H1 (cell line): ENCODE data around the gene F8. TPM values are rescaled to one million over a fixed set of nuclear protein-coding genes. Genes with fewer than 3 reads are reported as not detected.
"Not testable (repeated sequence)": the region's sequence is repeated elsewhere in the genome, so short reads cannot be mapped to it uniquely, and the experiment has no call there.

Experiments
- CTCF ChIA-PET: fragments of 300-600 bp; sonication (Branson Sonifier 250); formaldehyde crosslinking; loops from one replicate; lab custom pipeline; 2021; ENCODE audit not compliant: partially characterized antibody; lab: Charles Lee
- POLR2A ChIA-PET: fragments of 300-600 bp; sonication (Branson Sonifier 250); formaldehyde crosslinking; loops from one replicate; lab custom pipeline; 2021; ENCODE audit warnings: inconsistent platforms; ENCODE audit not compliant: partially characterized antibody; lab: Charles Lee
- DNase-seq, 2 experiments: peaks; one replicate each; pipeline versions ENCODE4 v3.0.0 to v3.0.0-alpha.2; 2010 to 2022; ENCODE audit warnings: low spot score in 2 of 2, low read depth in 1 of 2, mixed read lengths in 1 of 2
- FAIRE-seq: peaks from 2 replicates; lab custom pipeline; 2011; peaks lifted over from hg19 to GRCh38; lab: Jason Lieb, UNC
- H2AFZ ChIP-seq: 2 replicates; pipeline ENCODE4 v1.8.1; 2012; ENCODE audit warnings: low read length, inconsistent platforms
- H2AK5ac ChIP-seq: 2 replicates; pipeline ENCODE4 v1.6.1; 2013; ENCODE audit warnings: low read depth, low read length
- H2BK120ac ChIP-seq: replicated peaks from 2 replicates; pipeline ENCODE3; 2013; ENCODE audit warnings: low read depth, low read length, inconsistent platforms
- H2BK12ac ChIP-seq: 2 replicates; pipeline ENCODE4 v1.6.1; 2013; ENCODE audit warnings: low read depth, low read length
- H2BK15ac ChIP-seq: 2 replicates; pipeline ENCODE4 v1.6.1; 2013; ENCODE audit warnings: low read length
- H2BK20ac ChIP-seq: 2 replicates; pipeline ENCODE4 v1.6.1; 2013; ENCODE audit warnings: low read length
- H2BK5ac ChIP-seq: 2 replicates; pipeline ENCODE4 v1.6.1; 2013; ENCODE audit warnings: low read depth, low read length
- H3K14ac ChIP-seq: 2 replicates; pipeline ENCODE4 v1.6.1; 2013; ENCODE audit warnings: inconsistent platforms; ENCODE audit not compliant: insufficient read length
- H3K18ac ChIP-seq: 2 replicates; pipeline ENCODE4 v1.6.1; 2013; ENCODE audit warnings: low read length; ENCODE audit errors: extremely low read depth
- H3K23ac ChIP-seq: 2 replicates; pipeline ENCODE4 v1.6.1; 2013; ENCODE audit warnings: inconsistent platforms; ENCODE audit not compliant: insufficient read length
- H3K23me2 ChIP-seq: 2 replicates; pipeline ENCODE4 v1.6.1; 2013; ENCODE audit warnings: low read depth, low read length
- H3K27ac ChIP-seq: 2 replicates; pipeline ENCODE4 v1.6.1; 2011; ENCODE audit warnings: low read depth, low read length, inconsistent platforms
- H3K27me3 ChIP-seq, 4 experiments: replicated peaks in 1 of 4; 1 replicate in 1 of 4; 2 replicates in 3 of 4; pipeline versions ENCODE4 v1.6.1 to v1.8.1; 2011 to 2013; ENCODE audit warnings: low read length in 3 of 4, mild to moderate bottlenecking in 3 of 4, inconsistent platforms in 2 of 4, mixed read lengths in 2 of 4, moderate library complexity in 1 of 4; ENCODE audit not compliant: control insufficient read depth in 3 of 4, insufficient read depth in 3 of 4; ENCODE audit errors: extremely low read depth in 1 of 4
- H3K36me3 ChIP-seq, 4 experiments: 2 replicates each; pipeline versions ENCODE4 v1.6.1 to v1.8.1; 2011 to 2013; ENCODE audit warnings: mild to moderate bottlenecking in 4 of 4, low read length in 3 of 4, moderate library complexity in 2 of 4, control low read depth in 1 of 4, inconsistent platforms in 1 of 4; ENCODE audit not compliant: insufficient read depth in 4 of 4, control insufficient read depth in 2 of 4
- H3K4ac ChIP-seq: replicated peaks from 2 replicates; pipeline ENCODE3; 2013; ENCODE audit warnings: low read length, low read depth, mixed read lengths, inconsistent platforms; ENCODE audit not compliant: insufficient read length
- H3K4me1 ChIP-seq, 4 experiments: replicated peaks in 1 of 4; 1 replicate in 1 of 4; 2 replicates in 3 of 4; pipeline versions ENCODE4 v1.6.1 to v1.8.1; 2011 to 2013; ENCODE audit warnings: low read length in 3 of 4, inconsistent platforms in 2 of 4, mixed read lengths in 1 of 4; ENCODE audit not compliant: insufficient read depth in 4 of 4, control insufficient read depth in 3 of 4
- H3K4me2 ChIP-seq, 2 experiments: 2 replicates each; pipeline versions ENCODE4 v1.6.1 to v1.8.1; 2011 to 2013; ENCODE audit warnings: low read depth in 2 of 2, low read length in 2 of 2, control low read depth in 1 of 2, inconsistent platforms in 1 of 2, mild to moderate bottlenecking in 1 of 2; ENCODE audit not compliant: insufficient read depth in 1 of 2
- H3K4me3 ChIP-seq, 4 experiments: fragments of 200-600, 300-600 bp in 1 of 4; sonication (generic), shearing (Covaris generic), sonication (Bioruptor Twin) in 1 of 4; 2 replicates each; pipeline versions ENCODE4 v1.5.1 to v1.8.1; 2011 to 2016; ENCODE audit warnings: low read length in 4 of 4, low read depth in 3 of 4, control low read depth in 2 of 4, inconsistent platforms in 2 of 4, mild to moderate bottlenecking in 2 of 4, mixed read lengths in 1 of 4, moderate library complexity in 1 of 4; ENCODE audit not compliant: insufficient read depth in 2 of 4; ENCODE audit errors: extremely low read depth in 1 of 4
- H3K56ac ChIP-seq: replicated peaks from 2 replicates; pipeline ENCODE3; 2013; ENCODE audit warnings: low read depth, mild to moderate bottlenecking, mixed read lengths, low read length, inconsistent platforms; ENCODE audit not compliant: insufficient read length
- H3K79me1 ChIP-seq: 2 replicates; pipeline ENCODE4 v1.6.1; 2013; ENCODE audit warnings: low read depth, low read length, control low read depth
- H3K79me2 ChIP-seq, 2 experiments: 2 replicates each; pipeline versions ENCODE4 v1.6.1 to v1.8.1; 2012 to 2013; ENCODE audit warnings: low read length in 2 of 2, mild to moderate bottlenecking in 2 of 2, inconsistent platforms in 1 of 2; ENCODE audit not compliant: insufficient read depth in 2 of 2, control insufficient read depth in 1 of 2
- H3K9ac ChIP-seq, 4 experiments: replicated peaks in 1 of 4; 1 replicate in 1 of 4; 2 replicates in 3 of 4; pipeline versions ENCODE4 v1.6.1 to v1.8.1; 2011 to 2013; ENCODE audit warnings: low read depth in 3 of 4, low read length in 3 of 4, control low read depth in 2 of 4, mild to moderate bottlenecking in 2 of 4, moderate library complexity in 2 of 4, inconsistent platforms in 1 of 4; ENCODE audit errors: extremely low read depth in 1 of 4
- H3K9me3 ChIP-seq, 2 experiments: 2 replicates each; pipeline versions ENCODE4 v1.6.1 to v1.8.1; 2012 to 2013; ENCODE audit warnings: mild to moderate bottlenecking in 2 of 2, moderate library complexity in 2 of 2, control low read depth in 1 of 2, inconsistent platforms in 1 of 2, low read depth in 1 of 2, low read length in 1 of 2, mixed read lengths in 1 of 2; ENCODE audit not compliant: insufficient read depth in 2 of 2
- H4K20me1 ChIP-seq, 2 experiments: replicated peaks in 1 of 2; 2 replicates each; pipeline versions ENCODE3 to v1.8.1; 2011 to 2013; ENCODE audit warnings: inconsistent platforms in 2 of 2, low read length in 2 of 2, mild to moderate bottlenecking in 1 of 2; ENCODE audit not compliant: insufficient read depth in 2 of 2, control insufficient read depth in 1 of 2
- H4K5ac ChIP-seq: 2 replicates; pipeline ENCODE4 v1.6.1; 2013; ENCODE audit warnings: low read length, low read depth, mixed read lengths, inconsistent platforms; ENCODE audit not compliant: insufficient read length
- H4K8ac ChIP-seq: 2 replicates; pipeline ENCODE4 v1.8.0; 2013; ENCODE audit warnings: mild to moderate bottlenecking, moderate library complexity, low read length, inconsistent platforms; ENCODE audit not compliant: insufficient read depth; ENCODE audit errors: extremely low read depth
- H4K91ac ChIP-seq: replicated peaks from 2 replicates; pipeline ENCODE3; 2013; ENCODE audit warnings: low read length, mixed read lengths, inconsistent platforms; ENCODE audit not compliant: insufficient read length
- WGBS, 2 experiments: shearing (Covaris generic) in 1 of 2; methylation state at CpG; one replicate each; pipeline versions ENCODE4 v1.1.6 to v1.1.7; 2013 to 2015; ENCODE audit warnings: low lambda C conversion rate in 2 of 2, mixed read lengths in 2 of 2, inconsistent platforms in 1 of 2, low coverage in 1 of 2, missing lambda C conversion rate in 1 of 2; ENCODE audit not compliant: insufficient replicate concordance in 2 of 2, insufficient coverage in 1 of 2, insufficient read length in 1 of 2; ENCODE audit errors: extremely low coverage in 1 of 2, missing lambda C conversion rate in 1 of 2; 5-methylcytosine and 5-hydroxymethylcytosine counted together
- polyA plus RNA-seq, 7 experiments: library from polyadenylated mRNA; depleted of rRNA in 3 of 7; stranded (reverse) in 5 of 7; unstranded in 2 of 7; fragments of >200 nt in 5 of 7; fragments of 200-250 nt in 2 of 7; gene quantifications; 1 replicate in 5 of 7; 2 replicates in 1 of 7; 4 replicates in 1 of 7; pipeline versions ENCODE4 v1.2.1 to v1.2.3, GENCODE V29; 2011 to 2013; ENCODE audit warnings: missing spikeins in 2 of 7, mixed read lengths in 2 of 7
- total RNA-seq: library from RNA; stranded (reverse); fragmentation: NEBNext Ultra II Directional; extraction: Animal tissue kit (Norgen Biotek cat#: 25700); gene quantifications from 2 replicates; pipeline ENCODE4 v1.2.1, GENCODE V29; 2021

Gene F8
- total and polyA plus RNA-seq, 2 of the 8 experiments (the other 6 are each of a cell fraction or from before 2014, with no cell fraction given): 1.1 to 2.6 TPM

GRCh38 chrX:155006913-155007671, 15.4 kb downstream of the F8 start:
- H3K23me2 ChIP-seq, H3K27me3 ChIP-seq, H4K8ac ChIP-seq, POLR2A ChIA-PET, H2BK5ac ChIP-seq, H3K4ac ChIP-seq, H3K27ac ChIP-seq, H2BK120ac ChIP-seq, H2BK15ac ChIP-seq, H4K5ac ChIP-seq, CTCF ChIA-PET, FAIRE-seq, DNase-seq, H4K20me1 ChIP-seq, H3K79me1 ChIP-seq, H2AFZ ChIP-seq, H3K79me2 ChIP-seq, H3K56ac ChIP-seq, H4K91ac ChIP-seq, H3K23ac ChIP-seq, H3K9me3 ChIP-seq, H2BK12ac ChIP-seq, H3K4me1 ChIP-seq, H3K14ac ChIP-seq, H2BK20ac ChIP-seq, H3K4me2 ChIP-seq, H3K9ac ChIP-seq, H2AK5ac ChIP-seq, H3K36me3 ChIP-seq, H3K4me3 ChIP-seq, H3K18ac ChIP-seq: not testable (repeated sequence)
- 86% methylated on average over 5 of the region's 11 CpGs; no CpG with 5 or more reads in 1 of the 2 experiments for WGBS, 2 experiments

GRCh38 chrX:155006379-155006778, 16.1 kb downstream of the F8 start:
- H4K5ac ChIP-seq, DNase-seq, H3K79me2 ChIP-seq, H3K27ac ChIP-seq, H3K56ac ChIP-seq, H3K4me1 ChIP-seq, POLR2A ChIA-PET, H3K27me3 ChIP-seq, H2BK120ac ChIP-seq, H3K4me2 ChIP-seq, H4K8ac ChIP-seq, H3K4ac ChIP-seq, H3K18ac ChIP-seq, H2AK5ac ChIP-seq, H2AFZ ChIP-seq, H4K20me1 ChIP-seq, H3K9me3 ChIP-seq, H2BK12ac ChIP-seq, H3K36me3 ChIP-seq, H2BK5ac ChIP-seq, H3K23me2 ChIP-seq, H3K4me3 ChIP-seq, CTCF ChIA-PET, H3K9ac ChIP-seq, H3K14ac ChIP-seq, H2BK15ac ChIP-seq, H3K23ac ChIP-seq, H2BK20ac ChIP-seq, H3K79me1 ChIP-seq, FAIRE-seq, H4K91ac ChIP-seq: not testable (repeated sequence)
- no CpG with 5 or more reads among the region's 10 CpGs for WGBS, 2 experiments
